LNCAP (cell line): ENCODE results near the gene HSD17B7.

ENCODE experiments used
- TF ChIP-seq, protein P1 (sequence below): fragments of 450-650 bp; IDR thresholded peaks from 2 replicates; pipeline ENCODE4 v1.5.1; 2017; ENCODE audit warnings: mild to moderate bottlenecking

Gene HSD17B7

DNA sequence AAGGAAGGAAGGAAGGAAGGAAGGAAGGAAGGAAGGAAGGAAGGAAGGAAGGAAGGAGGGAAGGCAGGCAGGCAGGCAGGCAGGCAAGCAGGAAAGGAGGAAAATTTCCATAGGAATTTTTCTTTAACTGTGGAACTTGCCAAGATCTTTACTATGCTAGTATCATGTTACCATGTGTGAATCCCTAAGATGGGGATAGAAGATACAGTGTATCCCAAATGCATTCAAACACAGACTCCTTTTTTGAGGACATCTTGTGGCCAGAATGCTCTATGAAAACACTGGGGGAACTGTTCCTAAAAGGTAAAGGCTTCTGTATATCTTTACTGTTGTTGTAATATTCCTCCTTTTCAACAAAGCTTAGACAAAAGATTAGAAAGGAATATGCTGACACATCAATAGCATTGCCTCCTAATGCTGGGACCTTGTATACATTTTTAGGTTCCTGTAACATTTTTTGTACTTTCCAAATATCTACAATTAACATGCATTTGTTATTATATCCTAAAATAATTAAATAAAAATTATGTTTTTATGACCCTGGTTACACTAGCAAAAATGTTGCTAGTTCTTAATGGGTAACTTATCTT, 49.8 kb downstream of the HSD17B7 start:
- TF ChIP-seq, protein P1, sequence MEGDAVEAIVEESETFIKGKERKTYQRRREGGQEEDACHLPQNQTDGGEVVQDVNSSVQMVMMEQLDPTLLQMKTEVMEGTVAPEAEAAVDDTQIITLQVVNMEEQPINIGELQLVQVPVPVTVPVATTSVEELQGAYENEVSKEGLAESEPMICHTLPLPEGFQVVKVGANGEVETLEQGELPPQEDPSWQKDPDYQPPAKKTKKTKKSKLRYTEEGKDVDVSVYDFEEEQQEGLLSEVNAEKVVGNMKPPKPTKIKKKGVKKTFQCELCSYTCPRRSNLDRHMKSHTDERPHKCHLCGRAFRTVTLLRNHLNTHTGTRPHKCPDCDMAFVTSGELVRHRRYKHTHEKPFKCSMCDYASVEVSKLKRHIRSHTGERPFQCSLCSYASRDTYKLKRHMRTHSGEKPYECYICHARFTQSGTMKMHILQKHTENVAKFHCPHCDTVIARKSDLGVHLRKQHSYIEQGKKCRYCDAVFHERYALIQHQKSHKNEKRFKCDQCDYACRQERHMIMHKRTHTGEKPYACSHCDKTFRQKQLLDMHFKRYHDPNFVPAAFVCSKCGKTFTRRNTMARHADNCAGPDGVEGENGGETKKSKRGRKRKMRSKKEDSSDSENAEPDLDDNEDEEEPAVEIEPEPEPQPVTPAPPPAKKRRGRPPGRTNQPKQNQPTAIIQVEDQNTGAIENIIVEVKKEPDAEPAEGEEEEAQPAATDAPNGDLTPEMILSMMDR: peak; percentile 19; the same call in 1 of the 2 replicates

DNA sequence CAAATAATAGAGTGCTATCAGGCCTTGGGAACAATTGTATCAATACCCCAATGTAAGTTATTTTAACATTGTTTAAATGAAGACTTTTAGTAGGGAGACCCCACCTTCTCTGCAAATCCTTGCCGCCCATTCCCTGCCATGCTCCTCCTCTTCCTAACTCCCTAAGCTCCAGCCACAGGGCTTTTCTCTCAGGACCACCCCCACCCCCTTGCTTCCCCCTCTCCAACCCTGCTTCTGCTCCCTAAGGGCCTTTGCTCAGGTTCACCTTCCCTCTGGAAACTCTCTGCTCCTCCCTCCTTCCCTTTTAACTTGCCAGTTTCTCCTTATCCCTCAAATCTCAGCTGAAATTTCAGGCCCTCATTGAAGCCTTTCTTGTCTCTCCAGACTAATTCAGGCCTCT, 53.7 kb downstream of the HSD17B7 start:
- TF ChIP-seq, protein P1: no peak

DNA sequence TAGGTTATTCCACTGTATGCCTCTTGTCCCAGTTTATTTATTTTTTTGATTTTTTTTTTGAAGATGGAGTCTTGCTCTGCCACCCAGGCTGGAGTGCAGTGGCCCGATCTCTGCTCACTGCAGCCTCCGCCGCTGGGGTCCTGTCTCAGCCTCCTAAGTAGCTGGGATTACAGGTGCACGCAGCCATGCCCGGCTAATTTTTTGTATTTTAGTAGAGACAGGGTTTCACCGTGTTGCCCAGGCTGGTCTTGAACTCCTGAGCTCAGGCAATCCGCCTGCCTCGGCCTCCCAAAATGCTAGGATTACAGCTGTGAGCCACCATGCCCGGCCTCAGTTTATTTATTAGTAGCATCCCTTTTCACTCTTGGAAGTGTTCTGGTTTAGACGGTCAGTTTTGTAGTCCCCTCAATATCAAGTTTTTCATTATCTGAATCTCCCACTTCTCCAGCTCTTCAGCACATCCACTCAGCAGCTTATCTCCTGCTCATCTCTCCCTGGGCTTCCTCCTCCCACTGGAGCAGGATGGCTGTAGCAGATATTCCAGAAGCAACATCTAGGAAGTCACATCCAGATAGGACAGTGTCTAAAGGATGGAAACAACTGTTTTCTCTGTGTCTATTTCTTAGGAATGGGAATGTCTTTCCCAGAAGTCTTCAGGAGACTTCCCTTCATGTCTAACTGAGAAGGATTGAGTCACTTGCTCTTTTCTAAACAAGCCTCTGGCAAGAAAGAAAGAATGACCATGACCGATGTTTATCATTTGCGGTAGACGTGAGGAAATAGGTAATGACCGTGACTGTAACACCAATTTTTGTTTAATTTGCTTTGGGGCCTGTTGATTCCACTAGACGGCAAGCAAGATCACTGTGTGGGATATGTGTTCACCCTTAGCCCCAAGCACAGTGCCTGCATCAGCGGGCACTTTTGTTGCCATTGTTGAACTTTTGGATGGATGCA, 56.0 kb downstream of the HSD17B7 start:
- TF ChIP-seq, protein P1: no peak

DNA sequence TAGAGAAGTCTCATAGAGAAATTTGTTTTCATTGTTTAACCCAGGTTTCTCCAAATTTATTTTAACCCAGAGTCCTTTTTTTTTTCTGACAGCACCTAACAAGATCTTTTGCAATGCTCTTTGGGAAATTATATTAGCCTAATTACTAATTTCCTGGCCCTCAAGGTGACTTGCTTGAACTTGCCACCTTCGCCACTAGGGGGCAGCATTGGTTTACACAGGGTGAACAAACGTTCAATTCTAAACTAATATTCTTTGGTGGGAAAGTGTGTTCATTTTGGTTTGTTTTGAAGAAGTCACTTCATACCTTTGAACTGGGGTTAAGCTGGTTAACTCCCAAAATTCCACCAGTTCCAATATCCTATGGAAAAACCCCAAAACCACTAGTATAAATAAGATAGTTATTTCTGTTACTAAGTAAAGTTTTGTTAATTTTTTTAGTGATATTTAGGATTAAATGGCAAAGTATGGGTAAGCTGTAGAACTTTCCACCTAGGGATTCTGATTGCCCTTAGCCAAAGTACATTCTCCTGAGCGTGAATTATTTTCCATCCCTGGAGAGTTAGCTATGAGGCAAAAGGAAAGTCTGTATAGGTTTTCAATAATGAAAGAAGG, 57.4 kb downstream of the HSD17B7 start:
- TF ChIP-seq, protein P1: peak; percentile 98

DNA sequence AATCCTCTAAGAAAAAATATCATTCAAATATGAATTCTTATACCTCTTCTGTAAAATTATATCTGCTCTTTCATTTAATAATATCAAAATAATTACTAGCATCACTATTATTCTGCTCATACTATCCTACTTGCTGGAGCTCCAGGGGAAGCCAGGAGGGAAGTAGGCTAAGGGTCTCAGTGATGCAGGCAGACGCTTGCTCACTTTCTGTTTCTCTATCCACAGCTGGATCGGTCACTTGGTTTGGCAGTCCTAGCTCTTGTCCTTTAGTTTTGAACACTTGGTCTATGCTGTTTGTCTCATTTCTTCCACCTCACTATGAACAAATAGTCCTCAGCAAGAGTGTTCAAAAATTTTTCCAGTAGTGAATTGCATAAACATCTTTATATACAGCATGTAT, 59.2 kb downstream of the HSD17B7 start:
- TF ChIP-seq, protein P1: no peak

DNA sequence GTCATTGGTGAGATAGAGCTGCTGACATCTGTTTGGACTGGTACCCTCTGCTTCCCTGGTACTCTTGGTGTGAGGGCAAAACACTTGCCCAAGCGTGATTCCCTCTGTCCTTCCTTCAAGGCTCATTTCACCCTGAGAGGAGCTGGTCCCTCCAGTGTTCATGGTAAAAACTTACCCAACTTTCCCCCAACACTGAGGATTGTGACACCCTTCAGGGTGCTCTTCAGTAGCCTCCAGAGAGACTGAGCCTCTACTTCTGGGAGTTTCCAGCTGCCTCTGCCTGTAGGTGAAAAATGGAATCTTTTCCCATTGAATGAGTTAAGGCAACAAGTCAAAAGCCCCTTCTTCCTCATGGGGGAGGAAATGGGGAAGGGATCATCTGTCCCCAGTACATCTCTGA, 60.8 kb downstream of the HSD17B7 start:
- TF ChIP-seq, protein P1: no peak

DNA sequence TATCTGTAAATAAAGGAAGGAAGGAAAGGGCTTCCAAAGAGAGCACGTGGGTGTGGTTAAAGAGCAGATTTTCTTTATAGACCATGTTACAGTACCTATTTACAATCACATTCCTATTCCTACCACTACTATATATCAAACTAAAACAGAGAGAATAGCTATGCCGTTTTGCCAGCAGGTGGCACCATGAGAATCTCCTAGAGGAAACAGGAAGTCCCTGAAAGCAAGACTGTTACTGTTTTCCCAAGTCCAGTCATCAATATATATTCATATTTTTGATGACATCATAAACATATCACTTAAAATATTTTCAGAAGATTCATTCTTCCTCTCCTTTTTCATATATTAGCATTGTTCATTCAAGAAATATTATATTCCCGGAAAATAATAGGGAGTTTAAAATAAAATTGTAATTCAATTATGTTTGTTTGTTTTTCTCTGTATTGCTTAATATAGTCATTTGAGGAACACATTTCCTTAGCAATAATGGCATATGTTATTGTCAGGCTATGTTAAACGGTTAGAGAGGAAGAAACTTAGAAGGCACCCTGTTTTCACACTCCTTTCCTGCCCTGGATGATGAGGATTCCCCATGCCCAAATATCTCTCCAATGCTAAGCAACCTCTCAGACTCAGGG, 63.9 kb downstream of the HSD17B7 start:
- TF ChIP-seq, protein P1: peak; percentile 96
